ENCODE data around the gene C2orf72.
"Not testable (repeated sequence)": the region's sequence is repeated elsewhere in the genome, so short reads cannot be mapped to it uniquely, and the experiment has no call there.

C2orf72 gene

GRCh38 chr2:231067531-231067930 is 30.2 kb downstream of the C2orf72 start:
- in situ Hi-C loops (cut with MboI; ENCODE audit: low sequenced_read_pairs) = not testable (repeated sequence)

- in situ Hi-C loops (cut with MboI; ENCODE audit: low sequenced_read_pairs) = no loop called here
These were observed 31.4 kb downstream of the C2orf72 start for GRCh38 chr2:231068525-231069222.

- in situ Hi-C loops (cut with MboI; ENCODE audit: low sequenced_read_pairs) = no loop called here
These were observed 32.2 kb downstream of the C2orf72 start for GRCh38 chr2:231069379-231070054.

GRCh38 chr2:231084565-231084964 is 47.2 kb downstream of the C2orf72 start:
- in situ Hi-C loops (cut with MboI; ENCODE audit: low sequenced_read_pairs) = no loop called here

GRCh38 chr2:231088754-231089153 is 51.4 kb downstream of the C2orf72 start:
- in situ Hi-C loops (cut with MboI; ENCODE audit: low sequenced_read_pairs) = no loop called here

- in situ Hi-C loops (cut with MboI; ENCODE audit: low sequenced_read_pairs) = no loop called here
These were observed 56.6 kb downstream of the C2orf72 start for GRCh38 chr2:231093933-231094332.

GRCh38 chr2:231094736-231095346 is 57.5 kb downstream of the C2orf72 start:
- in situ Hi-C loops (cut with MboI; ENCODE audit: low sequenced_read_pairs) = no loop called here

Data from hTERT RPE-1 (cell line).